Activated T-cell treated with anti-CD3 and anti-CD28 coated beads, Interleukin-2, amount 50 U/mL, for 48 hours (primary cell): ENCODE results near the gene TBXAS1.
"Not testable (repeated sequence)": the region's sequence is repeated elsewhere in the genome, so short reads cannot be mapped to it uniquely, and the experiment has no call there.

Experiments used
- DNase-seq, 2 experiments: peaks; one replicate each; pipeline ENCODE4 v3.0.0-alpha.2; 2020

Gene TBXAS1

GRCh38 chr7:139893999-139894398, 64.9 kb downstream of the TBXAS1 start:
- DNase-seq = no peak

GRCh38 chr7:139895141-139895829, 66.2 kb downstream of the TBXAS1 start:
- no peak for DNase-seq

GRCh38 chr7:139896288-139896687, 67.2 kb downstream of the TBXAS1 start:
- no peak for DNase-seq

GRCh38 chr7:139896831-139897230, 67.8 kb downstream of the TBXAS1 start:
- no peak for DNase-seq

- no peak for DNase-seq
Measured at GRCh38 chr7:139897422-139898090, 68.5 kb downstream of the TBXAS1 start.

- no peak for DNase-seq
Measured at GRCh38 chr7:139898483-139898882, 69.4 kb downstream of the TBXAS1 start.

- DNase-seq = no peak
Measured at GRCh38 chr7:139899328-139899955, 70.4 kb downstream of the TBXAS1 start.

GRCh38 chr7:139900326-139900725, 71.3 kb downstream of the TBXAS1 start:
- DNase-seq = no peak

GRCh38 chr7:139901056-139901795, 72.2 kb downstream of the TBXAS1 start:
- no peak for DNase-seq

GRCh38 chr7:139901901-139902300, 72.8 kb downstream of the TBXAS1 start:
- no peak for DNase-seq

GRCh38 chr7:139902436-139903102, 73.5 kb downstream of the TBXAS1 start:
- no peak for DNase-seq

GRCh38 chr7:139903103-139903477, 74.0 kb downstream of the TBXAS1 start:
- DNase-seq = not testable (repeated sequence)

- no peak for DNase-seq
Measured at GRCh38 chr7:139906879-139907278, 77.8 kb downstream of the TBXAS1 start.

- no peak for DNase-seq
Measured at GRCh38 chr7:139908792-139909191, 79.7 kb downstream of the TBXAS1 start.

GRCh38 chr7:139909379-139910050, 80.5 kb downstream of the TBXAS1 start:
- no peak for DNase-seq

GRCh38 chr7:139913021-139913844, 84.2 kb downstream of the TBXAS1 start:
- DNase-seq = no peak

- no peak for DNase-seq
Measured at GRCh38 chr7:139913845-139914135, 84.7 kb downstream of the TBXAS1 start.

GRCh38 chr7:139914306-139915267, 85.5 kb downstream of the TBXAS1 start:
- DNase-seq = no peak

- no peak for DNase-seq
Measured at GRCh38 chr7:139915268-139915863, 86.3 kb downstream of the TBXAS1 start.
